ENCODE results near the gene GAK.

Gene GAK

GRCh38 chr4:905485-906338 lies 26.4 kb downstream of the GAK start:
- no peak for DNase-seq

- no peak for DNase-seq
Observed at GRCh38 chr4:903066-904046, 28.8 kb downstream of the GAK start.

DNA sequence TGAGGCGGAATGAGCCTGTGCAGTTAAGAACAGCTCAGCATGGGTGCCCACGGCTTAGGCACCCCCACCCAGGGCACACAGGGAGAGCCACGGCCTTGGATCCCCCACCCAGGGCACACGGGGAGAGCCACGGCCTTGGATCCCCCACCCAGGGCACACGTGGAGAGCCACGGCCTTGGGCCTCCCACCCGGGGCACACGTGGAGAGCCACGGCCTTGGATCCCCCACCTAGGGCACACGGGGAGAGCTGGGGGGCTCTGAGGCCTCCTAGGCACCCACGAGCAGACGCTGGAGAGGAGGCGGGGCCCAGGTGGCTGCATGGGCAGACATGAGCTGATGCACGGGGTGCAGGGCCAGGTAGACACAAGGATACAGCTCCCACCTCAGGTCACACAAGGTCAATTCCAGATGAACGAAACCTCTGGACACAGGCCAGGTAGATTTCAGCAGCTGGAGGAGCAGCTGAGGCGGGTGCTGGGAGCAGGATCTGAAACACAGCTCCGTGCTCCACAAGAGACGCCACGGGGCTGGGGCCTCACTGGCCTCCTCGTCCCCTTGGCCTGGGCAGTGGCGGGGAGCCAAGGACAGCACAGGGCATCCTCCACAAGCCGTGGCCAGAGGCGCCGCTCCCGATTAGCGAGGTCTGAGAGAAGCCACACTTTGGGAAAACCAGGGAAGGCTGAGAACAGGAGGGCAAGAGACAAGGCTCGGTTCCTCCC lies 30.8 kb downstream of the GAK start:
- DNase-seq = no peak

DNA sequence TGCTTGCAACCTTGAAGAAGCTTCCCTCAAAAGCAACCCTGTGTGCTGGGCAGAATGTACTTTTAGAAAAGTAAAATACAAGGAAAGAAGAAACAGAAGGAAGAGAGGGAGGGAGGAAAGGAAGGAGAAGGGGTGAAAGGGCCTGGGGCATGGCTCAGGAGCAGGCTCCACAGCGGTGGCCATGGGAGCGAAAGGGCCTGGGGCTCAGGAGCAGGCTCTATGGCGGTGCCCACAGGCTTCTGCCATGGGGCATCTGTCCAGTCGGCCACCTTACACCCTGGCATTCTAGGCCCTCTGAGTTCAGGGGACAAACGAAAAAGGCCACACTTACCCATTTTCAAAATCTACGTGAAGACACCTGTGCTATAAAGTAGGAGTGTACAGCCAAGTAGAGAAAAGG lies 31.4 kb downstream of the GAK start:
- DNase-seq = no peak

DNA sequence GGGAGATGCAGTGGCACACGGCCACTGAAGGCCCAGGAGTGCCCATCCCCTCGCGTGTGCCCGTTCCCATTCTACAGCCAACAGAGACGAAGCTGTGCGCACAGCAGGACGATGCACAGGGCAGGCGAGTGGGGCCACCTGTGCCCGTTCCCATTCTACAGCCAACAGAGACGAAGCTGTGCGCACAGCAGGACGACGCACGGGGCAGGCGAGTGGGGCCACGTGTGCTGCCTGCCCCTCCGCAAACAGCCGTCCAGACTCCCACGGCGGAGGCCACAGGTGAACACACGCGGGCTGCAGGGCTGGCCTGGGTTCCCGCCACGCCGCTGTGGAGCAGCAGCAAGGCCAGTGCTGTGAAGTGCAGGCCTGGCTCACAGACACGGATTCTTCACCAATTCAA lies 32.0 kb downstream of the GAK start:
- no peak for DNase-seq

- no peak for DNase-seq
Observed at GRCh38 chr4:899556-899906, 32.6 kb downstream of the GAK start.

- DNase-seq = no peak
Observed at GRCh38 chr4:898869-899555, 33.1 kb downstream of the GAK start.

DNA sequence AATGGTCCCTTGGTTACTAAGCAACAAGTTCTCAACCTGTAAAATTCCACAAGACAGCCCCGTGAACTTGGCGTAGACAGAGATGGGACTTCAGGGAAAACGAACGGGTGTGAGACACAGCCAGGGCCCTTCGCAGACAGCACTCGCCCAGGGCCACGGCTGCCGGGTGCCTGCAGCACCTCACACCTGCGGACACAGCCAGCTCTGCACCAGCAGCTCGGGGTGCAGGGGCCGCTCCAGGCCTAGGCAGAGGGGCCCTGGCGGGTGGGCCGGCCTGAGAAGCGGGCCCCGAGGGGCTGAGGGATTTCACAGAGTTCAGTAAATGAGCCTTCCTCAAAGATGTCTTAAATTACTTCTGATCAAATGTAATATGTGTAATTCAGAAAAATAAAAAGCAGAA lies 34.0 kb downstream of the GAK start:
- DNase-seq = no peak

- no peak for DNase-seq
Observed at GRCh38 chr4:896630-897029, 35.5 kb downstream of the GAK start.

GRCh38 chr4:896216-896615 lies 35.9 kb downstream of the GAK start:
- no peak for DNase-seq

DNA sequence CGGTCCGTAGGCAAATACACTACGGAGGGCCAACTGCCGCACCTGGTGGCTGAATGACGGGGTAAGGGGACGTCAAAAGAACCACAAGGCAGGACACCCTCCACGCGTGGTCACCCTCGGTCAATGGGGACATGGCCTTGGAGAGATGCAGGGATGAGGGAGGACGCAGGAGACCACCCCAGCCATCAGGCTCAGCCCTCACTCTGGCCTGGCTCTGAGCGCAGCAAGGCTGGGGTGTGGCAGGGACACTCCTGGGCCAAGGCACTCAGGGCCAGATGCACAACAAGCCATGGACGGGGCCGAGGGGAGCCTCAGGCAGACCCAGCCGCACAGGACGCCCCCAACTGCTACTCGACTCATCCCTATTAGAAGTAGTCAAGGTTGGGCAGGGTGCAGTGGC lies 36.5 kb downstream of the GAK start:
- DNase-seq = no peak

GRCh38 chr4:893995-894705 lies 38.0 kb downstream of the GAK start:
- no peak for DNase-seq

GRCh38 chr4:893276-893994 lies 38.7 kb downstream of the GAK start:
- no peak for DNase-seq

GRCh38 chr4:892780-893179 lies 39.3 kb downstream of the GAK start:
- DNase-seq = no peak

GRCh38 chr4:891747-892146 lies 40.4 kb downstream of the GAK start:
- DNase-seq = no peak

DNA sequence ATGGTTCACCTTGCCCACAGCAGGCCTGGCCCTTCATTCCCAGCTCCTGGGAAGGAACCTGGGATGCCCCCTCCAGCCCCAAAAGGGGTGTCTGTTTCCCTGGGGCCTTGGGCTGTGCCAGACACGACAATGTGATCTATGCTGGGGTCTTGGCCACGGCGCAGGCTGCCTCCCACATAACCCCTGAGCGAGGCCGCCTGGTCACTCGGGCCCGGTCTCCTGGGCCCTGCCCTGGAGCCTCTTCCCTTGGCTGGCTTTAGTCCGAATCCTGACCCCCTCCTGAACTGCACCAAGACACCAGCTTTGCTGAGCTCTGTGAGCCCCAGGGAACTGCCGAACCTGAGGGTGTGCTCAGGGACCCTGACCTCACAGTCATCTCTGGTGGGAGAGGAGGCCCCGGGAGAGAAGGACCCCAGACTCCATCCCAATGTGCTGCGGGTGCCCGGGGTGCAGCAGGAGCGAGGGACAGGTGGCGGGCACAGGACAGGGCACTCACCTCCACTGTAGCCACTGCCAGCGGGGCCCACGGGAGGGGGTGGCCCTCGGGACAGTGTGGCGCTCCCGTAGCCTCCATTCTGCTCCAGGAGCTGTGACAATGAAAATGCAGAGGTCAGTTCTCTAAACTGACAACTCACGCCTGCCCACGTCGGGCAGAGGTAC lies 42.0 kb downstream of the GAK start:
- DNase-seq = no peak

- no peak for DNase-seq
Observed at GRCh38 chr4:889516-889915, 42.6 kb downstream of the GAK start.

DNA sequence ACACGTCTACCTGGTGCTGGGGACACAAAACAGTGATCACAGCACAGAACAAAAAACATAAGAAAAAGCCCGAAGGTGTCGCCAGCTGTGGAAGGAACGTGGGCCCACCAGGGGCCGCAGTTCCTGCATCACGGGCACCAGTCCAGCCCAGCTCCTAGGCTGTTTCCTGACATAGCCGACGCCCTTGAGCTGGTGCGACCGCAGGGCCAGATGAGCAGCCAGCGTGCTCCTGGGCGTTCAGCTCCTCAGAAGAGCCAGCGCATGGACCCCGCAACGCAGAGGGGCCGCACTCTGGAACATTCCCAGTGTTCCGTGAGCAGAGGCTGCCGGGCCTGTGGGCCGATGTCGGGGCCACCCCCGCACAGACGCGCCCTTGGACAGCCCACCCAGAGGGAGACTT lies 44.1 kb downstream of the GAK start:
- no peak for DNase-seq

GRCh38 chr4:887034-887763 lies 44.9 kb downstream of the GAK start:
- no peak for DNase-seq

GRCh38 chr4:886244-886643 lies 45.9 kb downstream of the GAK start:
- DNase-seq = no peak
